RCC 7860 (cell line): ENCODE measurements around the gene LTA4H.

Experiments used
- DNase-seq: peaks from one replicate; pipeline ENCODE4 v3.0.0-alpha.2; 2015; ENCODE audit warnings: low spot score
- FAIRE-seq: peaks from 2 replicates; lab custom pipeline; 2012; peaks lifted over from hg19 to GRCh38; lab: Jason Lieb, UNC

LTA4H gene

GRCh38 chr12:96036765-96037455 lies 1.5 kb upstream of the LTA4H start:
- FAIRE-seq (no peak), DNase-seq (no peak)

GRCh38 chr12:96034621-96035282 lies 635 bp downstream of the LTA4H start:
- FAIRE-seq (no peak), DNase-seq (no peak)

- no peak for FAIRE-seq
- DNase-seq: no peak
Observed at GRCh38 chr12:96033549-96034389, 1.6 kb downstream of the LTA4H start.

DNA sequence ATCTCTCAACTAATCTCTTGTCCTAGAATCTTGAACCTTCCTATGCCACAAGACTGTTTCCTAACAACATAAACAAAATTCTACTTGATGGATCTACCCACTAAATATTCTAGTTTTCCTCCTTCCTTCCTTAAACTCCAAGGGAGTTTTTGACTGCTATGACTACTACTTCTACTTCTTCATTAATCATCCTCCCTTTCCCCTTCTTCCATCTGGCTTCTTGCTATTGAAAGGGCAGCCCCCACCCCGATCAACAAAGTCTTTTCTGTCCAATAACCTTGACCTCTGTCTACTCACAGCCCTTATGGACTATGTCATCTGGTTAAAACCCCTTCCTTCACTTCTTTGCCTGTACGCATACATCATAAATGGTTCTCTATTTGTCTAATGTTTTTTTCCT lies 5.6 kb downstream of the LTA4H start:
- FAIRE-seq: no peak
- DNase-seq: no peak

- no peak for FAIRE-seq
Observed at GRCh38 chr12:96028538-96028937, 6.8 kb downstream of the LTA4H start.

GRCh38 chr12:96026331-96026730 lies 9.1 kb downstream of the LTA4H start:
- no peak for FAIRE-seq
- DNase-seq: no peak

More at GRCh38 chr12:96028538-96028937, 6.8 kb downstream of the LTA4H start:
- DNase-seq: no peak

- no peak for DNase-seq
- no peak for FAIRE-seq
Observed at GRCh38 chr12:96025518-96025917, 9.9 kb downstream of the LTA4H start.

DNA sequence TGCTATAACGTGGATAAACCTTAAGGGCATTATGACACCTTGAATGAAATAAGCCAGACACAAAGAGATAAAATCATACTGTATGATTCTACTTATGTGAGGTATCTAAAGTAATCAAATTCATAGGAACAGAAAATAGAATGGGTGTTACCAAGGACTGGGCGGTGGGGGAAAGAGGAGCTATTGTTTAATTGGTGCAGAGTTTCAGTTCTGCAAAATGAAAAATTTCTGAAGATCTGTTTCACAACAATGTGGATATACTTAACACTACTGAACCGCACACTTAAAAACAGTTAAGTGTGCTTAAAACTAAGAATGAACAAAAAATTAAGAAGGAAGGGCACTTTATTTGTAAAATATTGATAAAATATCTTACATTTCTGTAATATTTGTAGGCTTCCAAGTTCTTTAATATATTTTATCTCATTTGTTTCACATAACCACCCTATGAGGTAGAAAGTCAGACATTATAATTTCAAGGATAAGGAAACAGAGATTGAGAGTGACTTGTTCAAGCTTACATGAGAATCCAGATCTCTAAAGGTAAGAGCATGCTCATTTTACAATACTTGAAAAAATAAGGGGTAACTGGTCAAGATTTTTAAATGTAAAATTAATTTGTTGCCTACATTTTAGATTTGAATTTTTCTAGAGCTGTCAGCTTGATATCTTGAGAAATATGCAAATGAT lies 14.9 kb downstream of the LTA4H start:
- FAIRE-seq: no peak
- no peak for DNase-seq

DNA sequence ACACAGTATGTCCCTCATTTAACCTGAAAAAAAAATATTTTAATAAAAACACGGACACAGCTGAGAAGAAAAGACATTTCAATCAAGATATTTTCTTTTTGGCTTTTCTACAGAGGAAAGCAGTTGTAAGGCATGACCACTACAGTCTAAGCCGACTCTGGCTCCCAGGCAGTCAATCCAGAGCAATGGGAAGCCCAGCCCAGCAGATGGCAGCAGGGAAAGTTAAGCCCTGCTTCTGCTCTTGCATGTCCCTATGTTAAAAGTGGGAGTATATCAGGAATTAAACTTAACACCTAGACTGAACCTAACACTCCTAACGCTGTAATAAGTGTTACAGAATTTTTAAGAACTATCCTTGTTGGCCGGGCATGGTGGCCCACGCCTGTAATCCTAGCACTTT lies 19.7 kb downstream of the LTA4H start:
- no peak for DNase-seq
- no peak for FAIRE-seq

GRCh38 chr12:96014943-96015599 lies 20.3 kb downstream of the LTA4H start:
- FAIRE-seq (no peak), DNase-seq (no peak)

DNA sequence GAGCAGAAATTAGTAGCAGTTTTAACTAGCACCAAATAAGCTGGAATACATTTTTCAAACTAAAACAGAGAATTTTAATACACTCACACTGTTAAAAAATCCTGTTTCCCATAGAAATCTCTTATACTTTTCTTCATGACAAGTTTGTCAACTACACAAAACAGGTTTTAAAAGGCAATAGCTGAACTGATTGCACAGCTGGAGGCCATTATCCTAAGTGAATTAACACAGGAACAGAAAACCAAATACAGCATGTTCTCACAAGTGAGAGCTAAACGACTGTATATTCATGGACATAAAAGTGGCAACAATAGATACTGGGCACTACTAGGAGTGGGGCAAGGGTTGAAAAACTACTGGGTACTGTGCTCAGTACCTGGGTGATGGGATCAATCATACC lies 27.7 kb downstream of the LTA4H start:
- DNase-seq (no peak), FAIRE-seq (no peak)

GRCh38 chr12:96006727-96007126 lies 28.7 kb downstream of the LTA4H start:
- FAIRE-seq (no peak), DNase-seq (no peak)

- FAIRE-seq: no peak
- no peak for DNase-seq
Observed at GRCh38 chr12:96000858-96001257, 34.5 kb downstream of the LTA4H start.

GRCh38 chr12:95999484-95999883 lies 35.9 kb downstream of the LTA4H start:
- no peak for FAIRE-seq
- no peak for DNase-seq

- peak; percentile 31 for DNase-seq
- FAIRE-seq: no peak
Observed at GRCh38 chr12:95998611-95999286, 36.6 kb downstream of the LTA4H start.

DNA sequence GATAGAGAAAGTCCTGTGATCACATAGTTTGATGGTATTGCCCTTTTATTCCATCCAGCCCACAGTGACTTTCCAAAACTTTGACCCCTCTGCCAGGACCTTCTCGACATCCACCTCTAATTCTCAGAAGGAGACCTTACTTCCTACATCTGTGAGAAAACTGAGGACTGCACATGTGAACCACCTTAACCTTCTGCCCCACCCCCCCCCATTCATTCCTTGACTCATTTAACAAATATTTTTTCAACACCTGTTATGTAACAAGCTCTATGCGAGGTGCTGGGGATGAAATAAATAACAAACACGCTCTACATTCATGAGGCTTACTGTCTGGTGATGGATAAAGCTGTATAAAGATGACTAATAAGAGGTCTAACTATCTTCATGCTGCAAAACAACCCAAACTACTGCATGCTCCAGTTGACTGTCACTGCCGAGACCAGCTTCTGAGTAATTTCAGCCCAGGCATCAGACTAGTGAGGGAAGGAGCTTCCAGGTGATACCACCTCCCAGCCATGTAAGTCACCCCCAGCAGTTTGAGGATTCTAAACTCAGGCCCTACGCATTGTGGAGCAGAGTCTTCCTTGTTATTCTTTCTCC lies 37.4 kb downstream of the LTA4H start:
- FAIRE-seq (no peak), DNase-seq (no peak)

DNA sequence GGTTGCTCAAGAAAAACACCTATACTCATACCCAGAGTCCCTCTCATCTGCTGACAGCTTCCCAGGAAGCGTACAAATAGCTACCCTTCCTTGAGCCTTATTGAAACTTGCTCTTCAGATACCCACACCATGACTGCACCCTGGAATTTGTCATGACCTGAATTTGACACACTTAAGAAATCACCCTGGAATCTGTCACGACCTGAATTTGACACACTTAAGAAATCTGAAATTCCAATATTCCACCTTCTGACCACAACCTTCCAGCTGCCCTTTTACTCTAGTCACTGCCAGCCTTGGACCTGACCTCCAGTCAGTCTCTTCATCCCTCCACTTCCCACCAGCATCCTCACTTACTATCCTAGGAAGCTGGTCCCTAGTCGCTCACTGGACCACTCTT lies 38.1 kb downstream of the LTA4H start:
- DNase-seq: no peak
- FAIRE-seq: no peak

GRCh38 chr12:95996034-95996658 lies 39.2 kb downstream of the LTA4H start, which contains the start of gene HAL:
HAL (minus strand) TSS chr12:95996344; CDS start chr12:95995910, 434 bp downstream.
- FAIRE-seq: no peak

More at GRCh38 chr12:95996034-95996658, 39.2 kb downstream of the LTA4H start, which contains the start of gene HAL:
- DNase-seq: no peak
